GM10266 (cell line): ENCODE data around the gene CAGE1.

Experiments used
- DNase-seq: peaks from one replicate; pipeline ENCODE4 v3.0.0; 2012; ENCODE audit errors: extremely low spot score
- TF ChIP-seq, protein P1 (sequence below): IDR thresholded peaks from 2 replicates; pipeline ENCODE4 v1.5.1; 2012; ENCODE audit warnings: mild to moderate bottlenecking, low read depth; ENCODE audit not compliant: control insufficient read depth, insufficient read depth; ENCODE audit errors: missing control alignments

CAGE1 gene

GRCh38 chr6:7411328-7411727, 21.8 kb upstream of the CAGE1 start:
- TF ChIP-seq, protein P1, sequence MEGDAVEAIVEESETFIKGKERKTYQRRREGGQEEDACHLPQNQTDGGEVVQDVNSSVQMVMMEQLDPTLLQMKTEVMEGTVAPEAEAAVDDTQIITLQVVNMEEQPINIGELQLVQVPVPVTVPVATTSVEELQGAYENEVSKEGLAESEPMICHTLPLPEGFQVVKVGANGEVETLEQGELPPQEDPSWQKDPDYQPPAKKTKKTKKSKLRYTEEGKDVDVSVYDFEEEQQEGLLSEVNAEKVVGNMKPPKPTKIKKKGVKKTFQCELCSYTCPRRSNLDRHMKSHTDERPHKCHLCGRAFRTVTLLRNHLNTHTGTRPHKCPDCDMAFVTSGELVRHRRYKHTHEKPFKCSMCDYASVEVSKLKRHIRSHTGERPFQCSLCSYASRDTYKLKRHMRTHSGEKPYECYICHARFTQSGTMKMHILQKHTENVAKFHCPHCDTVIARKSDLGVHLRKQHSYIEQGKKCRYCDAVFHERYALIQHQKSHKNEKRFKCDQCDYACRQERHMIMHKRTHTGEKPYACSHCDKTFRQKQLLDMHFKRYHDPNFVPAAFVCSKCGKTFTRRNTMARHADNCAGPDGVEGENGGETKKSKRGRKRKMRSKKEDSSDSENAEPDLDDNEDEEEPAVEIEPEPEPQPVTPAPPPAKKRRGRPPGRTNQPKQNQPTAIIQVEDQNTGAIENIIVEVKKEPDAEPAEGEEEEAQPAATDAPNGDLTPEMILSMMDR: no peak
- DNase-seq: no peak

DNA sequence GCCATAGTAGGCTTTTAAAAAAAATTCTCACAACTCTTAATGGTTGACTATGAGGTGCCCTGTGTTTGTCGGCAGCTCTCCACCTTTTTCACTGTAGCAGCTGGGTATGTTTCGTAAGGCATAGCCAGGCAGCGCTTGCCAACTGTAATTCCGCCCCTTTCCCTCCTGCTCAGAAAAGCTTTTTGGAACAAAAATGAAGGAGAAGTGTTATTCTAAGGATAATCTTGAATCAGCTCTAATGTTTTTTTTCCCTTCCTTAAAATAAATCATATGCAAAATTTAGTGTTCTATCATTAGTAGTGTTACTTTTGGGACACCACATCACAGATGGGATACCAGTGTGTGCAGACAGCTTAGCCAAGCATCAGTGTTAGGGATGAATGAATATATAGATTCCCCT, 21.3 kb upstream of the CAGE1 start:
- DNase-seq: no peak
- TF ChIP-seq, protein P1: no peak

DNA sequence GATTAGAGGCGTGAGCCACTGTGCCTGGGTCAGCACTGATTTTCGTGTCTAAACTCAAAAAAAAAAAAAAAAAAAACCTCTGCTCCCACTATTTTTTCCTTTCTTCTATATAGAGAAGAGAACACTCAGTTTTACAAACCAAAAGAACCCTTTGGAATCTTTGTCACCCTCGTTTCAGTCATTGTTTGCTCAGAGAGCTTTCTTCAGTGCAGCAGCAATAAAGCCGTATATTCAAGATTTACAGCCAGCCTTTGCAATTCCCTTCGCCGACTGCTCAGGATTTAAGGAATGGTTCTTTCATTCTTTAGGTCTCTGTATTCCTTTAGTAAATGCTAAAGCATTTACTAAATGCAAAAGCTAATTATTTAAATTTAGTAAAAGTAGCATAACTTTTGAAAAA, 20.2 kb upstream of the CAGE1 start:
- DNase-seq: no peak

DNA sequence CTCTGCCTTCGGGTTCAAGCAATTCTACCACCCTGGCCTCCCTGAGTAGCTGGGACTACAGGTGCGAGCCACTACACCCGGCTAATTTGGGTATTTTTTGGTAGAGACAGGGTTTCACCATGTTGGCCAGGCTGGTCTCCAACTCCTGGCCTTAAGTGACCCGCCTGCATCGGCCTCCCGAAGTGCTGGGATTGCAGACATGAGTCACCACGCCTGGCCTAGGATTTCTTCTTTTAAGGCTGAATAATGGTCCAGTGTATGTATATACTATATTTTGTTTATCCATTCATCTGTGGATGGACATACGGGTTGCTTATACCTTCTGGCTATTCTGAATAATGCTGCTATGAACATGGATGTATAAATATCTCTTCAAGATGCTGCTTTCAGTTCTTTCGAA, 17.2 kb upstream of the CAGE1 start:
- no peak for DNase-seq

More for the DNA sequence above, 20.2 kb upstream of the CAGE1 start:
- TF ChIP-seq, protein P1: no peak

GRCh38 chr6:7404546-7404945, 15.0 kb upstream of the CAGE1 start:
- DNase-seq: no peak
- TF ChIP-seq, protein P1: no peak

More for the DNA sequence above, 17.2 kb upstream of the CAGE1 start:
- TF ChIP-seq, protein P1: no peak

GRCh38 chr6:7402716-7403115, 13.2 kb upstream of the CAGE1 start:
- DNase-seq: no peak
- TF ChIP-seq, protein P1: no peak

DNA sequence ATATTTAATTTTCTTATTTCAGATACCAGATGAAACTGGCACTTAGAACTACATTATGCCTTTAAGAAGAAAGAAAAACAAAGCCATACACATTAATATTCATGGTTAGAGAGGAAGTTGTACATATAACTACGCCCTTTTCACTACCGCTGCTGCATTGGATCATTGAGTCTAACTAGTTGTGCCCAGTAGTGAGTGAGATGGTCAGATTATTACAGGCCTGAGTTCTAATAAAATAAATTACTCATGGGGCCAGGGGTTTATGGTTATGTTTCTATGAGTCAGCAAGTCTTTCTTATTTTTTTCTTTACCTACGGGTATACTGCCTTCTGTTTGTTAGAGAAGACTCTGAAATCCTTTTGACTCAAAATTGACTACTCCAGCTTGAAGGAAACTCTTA, 11.5 kb upstream of the CAGE1 start:
- TF ChIP-seq, protein P1: no peak
- no peak for DNase-seq
